Activated CD4-positive, alpha-beta memory T cell treated with anti-CD3 and anti-CD28 coated beads for 36 hours (primary cell): ENCODE measurements around the gene PIH1D1. TPM values are rescaled to one million over a fixed set of nuclear protein-coding genes. Genes with fewer than 3 reads are reported as not detected.
A peak's percentile ranks its signal among the peaks of the same experiment; 100 is the strongest.

Experiments
- CTCF ChIA-PET: fragments of 350-600 bp; sonication (Branson Sonifier 250); formaldehyde crosslinking; loops from one replicate; lab custom pipeline; 2021; ENCODE audit warnings: antibody characterized with exemption, inconsistent platforms; lab: Charles Lee
- POLR2A ChIA-PET: fragments of 350-600 bp; sonication (Branson Sonifier 250); formaldehyde crosslinking; loops from one replicate; lab custom pipeline; 2021; ENCODE audit warnings: antibody characterized with exemption; lab: Charles Lee
- DNase-seq: peaks from one replicate; pipeline ENCODE4 v3.0.0-alpha.2; 2020
- H3K27ac Mint-ChIP-seq: one replicate; pipeline ENCODE4 v1.8.0; 2021; ENCODE audit warnings: mixed read lengths
- H3K27me3 Mint-ChIP-seq: one replicate; pipeline ENCODE4 v1.8.0; 2021; ENCODE audit warnings: mixed read lengths
- H3K36me3 Mint-ChIP-seq: one replicate; pipeline ENCODE4 v1.8.0; 2021; ENCODE audit warnings: mixed read lengths
- H3K4me1 Mint-ChIP-seq: one replicate; pipeline ENCODE4 v1.8.0; 2021; ENCODE audit warnings: low read depth, mixed read lengths
- H3K4me3 Mint-ChIP-seq: one replicate; pipeline ENCODE4 v1.8.0; 2021; ENCODE audit warnings: mild to moderate bottlenecking, mixed read lengths
- H3K9me3 Mint-ChIP-seq: one replicate; pipeline ENCODE4 v1.8.0; 2021; ENCODE audit warnings: mixed read lengths
- intact Hi-C: fragments of 100-400 bp; cut with micrococcal nuclease; formaldehyde crosslinking; loops from one replicate; pipeline ENCODE4 v1.15.1; 2023
- total RNA-seq, 2 experiments: library from RNA; stranded (reverse); gene quantifications; one replicate each; pipeline ENCODE4 v1.2.3, GENCODE V29; 2021

Gene PIH1D1
- 100 to 1,000 TPM; 117 to 129 TPM for total RNA-seq

DNA sequence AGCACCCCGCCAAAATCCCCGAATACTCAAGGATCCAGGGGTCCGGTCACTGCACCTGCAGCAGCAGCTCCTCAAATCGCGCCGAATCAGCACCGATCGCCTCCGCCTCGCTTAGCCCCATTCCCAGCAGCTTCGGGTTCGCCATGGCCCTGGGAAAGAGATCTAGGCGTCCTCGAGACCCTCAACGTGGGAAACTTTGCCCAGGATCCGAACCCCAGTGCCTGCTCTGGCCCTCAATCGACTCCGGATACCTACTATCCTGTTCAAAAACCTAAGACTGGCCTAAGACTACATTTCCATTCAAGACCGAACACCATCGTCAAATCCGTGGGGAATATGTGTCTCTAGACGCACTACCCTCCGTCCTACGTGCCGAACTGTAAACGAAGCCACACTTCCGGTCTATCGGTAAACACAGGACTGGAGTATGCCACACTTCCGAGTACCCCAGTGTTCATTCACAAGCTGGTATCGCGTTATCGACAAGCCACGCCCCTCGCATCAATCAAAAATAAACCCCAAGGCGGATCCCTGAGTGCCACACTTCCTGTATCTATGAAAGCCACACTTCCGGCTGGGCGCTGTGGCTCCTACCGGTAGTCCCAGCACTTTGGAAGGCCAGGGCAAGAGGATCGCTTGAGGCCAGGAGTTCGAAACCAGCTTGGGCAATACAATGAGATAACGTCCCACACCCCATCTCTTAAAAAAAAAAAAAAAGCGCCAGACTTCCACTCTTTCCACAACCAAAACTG lies at the start of gene PIH1D1:
Gene PIH1D1, minus strand, starts transcription at position 385 of the 752 bp plus-strand sequence. Its CDS starts 240 bp downstream, at position 145.
- peak; percentile 98 for DNase-seq
- CTCF ChIA-PET: interaction anchor here (0.7 to 5.1 kb wide), 9 partner anchors 9 to 150 kb away, joined by 3 to 29 read pairs (median 4); partner anchors contain the start of gene FLT3LG
- H3K4me3 Mint-ChIP-seq: peak within 1 kb of the TSS; percentile 100
- no peaks in the 10 kb centered on the region for H3K27me3 Mint-ChIP-seq
- peaks cover 40% of the 10 kb centered on the region for H3K36me3 Mint-ChIP-seq
- no peaks in the 10 kb centered on the region for H3K9me3 Mint-ChIP-seq
- POLR2A ChIA-PET: interaction anchor here (0.6 to 4.2 kb wide), 4 partner anchors 20 to 224 kb away, joined by 3 to 52 read pairs (median 6); partner anchors contain the start of genes FLT3LG and RPL13A
- H3K4me1 Mint-ChIP-seq: peaks cover 38% of the 10 kb centered on the region
- peak within 1 kb of the TSS; percentile 99 for H3K27ac Mint-ChIP-seq
- intact Hi-C loops: loop anchor here (2.0 to 5.0 kb wide), 3 partner anchors 119 to 573 kb away; partner anchors contain the start of genes SCAF1 and VRK3

DNA sequence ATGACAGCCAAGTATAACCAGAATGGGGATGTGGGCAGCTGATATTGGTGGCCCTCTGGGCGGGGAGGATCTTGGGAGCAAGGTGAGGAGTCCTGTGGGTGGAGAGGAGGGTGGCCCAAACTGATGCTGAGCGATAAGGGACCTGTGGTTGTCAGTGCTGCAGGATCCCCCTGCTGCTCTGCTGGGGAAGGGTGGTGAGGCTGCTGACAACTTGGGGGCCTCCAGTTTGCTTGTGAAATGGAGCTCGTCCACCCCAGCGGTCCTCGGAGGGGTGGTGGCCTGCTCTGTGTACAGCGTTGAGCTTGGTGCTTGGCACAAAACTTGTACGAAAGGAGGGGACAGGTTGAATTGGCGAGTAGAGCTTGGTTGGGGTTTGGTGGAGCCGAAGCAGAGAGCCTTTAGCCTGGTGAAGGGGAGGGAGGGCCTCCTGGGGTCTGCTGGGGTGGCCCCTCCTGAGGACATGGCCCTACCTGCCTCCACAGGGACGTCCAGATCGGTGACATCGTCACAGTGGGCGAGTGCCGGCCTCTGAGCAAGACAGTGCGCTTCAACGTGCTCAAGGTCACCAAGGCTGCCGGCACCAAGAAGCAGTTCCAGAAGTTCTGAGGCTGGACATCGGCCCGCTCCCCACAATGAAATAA lies 47.5 kb upstream of the PIH1D1 start:
- Mint-ChIP-seq H3K4me1 (peaks cover 49% of the 10 kb centered on the region), H3K9me3 (no peaks in the 10 kb centered on the region), H3K4me3 (peak overlapping the region; percentile 92), H3K27ac (peak overlapping the region; percentile 97), H3K27me3 (no peaks in the 10 kb centered on the region), H3K36me3 (peaks cover 44% of the 10 kb centered on the region)
- DNase-seq: peak; percentile 60
- ChIA-PET POLR2A (interaction anchor here (0.6 to 2.0 kb wide), 6 partner anchors 30 to 81 kb away, joined by 3 to 9 read pairs (median 4); partner anchors contain the start of gene NOSIP), CTCF (interaction anchor here (1.3 to 2.2 kb wide), 3 partner anchors 10 to 179 kb away, joined by 3 to 22 read pairs (median 3); no protein-coding TSS in a partner anchor)
- intact Hi-C loops: loop anchor here (5.0 kb wide), 2 partner anchors 313 to 378 kb away; partner anchors contain the start of genes AKT1S1, FUZ and TBC1D17

DNA sequence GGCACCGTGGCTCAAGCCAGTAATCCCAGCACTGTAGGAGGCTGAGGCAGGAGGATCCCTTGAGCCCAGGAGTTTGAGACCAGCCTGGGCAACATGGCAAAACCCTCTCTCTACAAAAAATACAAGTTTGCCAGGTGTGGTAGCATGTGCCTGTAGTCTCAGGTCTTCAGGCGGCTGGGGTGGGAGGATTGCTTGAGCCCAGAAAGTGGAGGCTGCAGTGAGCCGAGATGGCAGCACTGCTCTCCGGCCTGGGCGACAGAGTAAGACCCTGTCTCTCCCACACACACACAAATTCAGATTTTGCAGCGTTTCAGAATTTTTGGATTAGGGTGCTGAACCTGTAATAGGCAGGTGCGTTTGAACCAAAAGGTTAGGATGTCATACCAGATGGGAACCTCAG lies 46.9 kb upstream of the PIH1D1 start:
- ChIA-PET POLR2A (interaction anchor here (1.0 to 2.0 kb wide), 4 partner anchors 29 to 81 kb away, joined by 3 to 9 read pairs (median 4); partner anchors contain the start of gene NOSIP), CTCF (interaction anchor here (1.3 to 2.2 kb wide), 4 partner anchors 8 to 179 kb away, joined by 3 to 22 read pairs (median 3); no protein-coding TSS in a partner anchor)
- peaks cover 44% of the 10 kb centered on the region for H3K36me3 Mint-ChIP-seq
- no peak for DNase-seq
- intact Hi-C loops: loop anchor here (5.0 kb wide), 2 partner anchors 314 to 379 kb away; partner anchors contain the start of genes AKT1S1, FUZ and TBC1D17
- peak overlapping the region; percentile 92 for H3K4me3 Mint-ChIP-seq
- peaks cover 50% of the 10 kb centered on the region for H3K4me1 Mint-ChIP-seq
- H3K9me3 Mint-ChIP-seq: no peaks in the 10 kb centered on the region
- H3K27ac Mint-ChIP-seq: peak overlapping the region; percentile 97
- no peaks in the 10 kb centered on the region for H3K27me3 Mint-ChIP-seq

DNA sequence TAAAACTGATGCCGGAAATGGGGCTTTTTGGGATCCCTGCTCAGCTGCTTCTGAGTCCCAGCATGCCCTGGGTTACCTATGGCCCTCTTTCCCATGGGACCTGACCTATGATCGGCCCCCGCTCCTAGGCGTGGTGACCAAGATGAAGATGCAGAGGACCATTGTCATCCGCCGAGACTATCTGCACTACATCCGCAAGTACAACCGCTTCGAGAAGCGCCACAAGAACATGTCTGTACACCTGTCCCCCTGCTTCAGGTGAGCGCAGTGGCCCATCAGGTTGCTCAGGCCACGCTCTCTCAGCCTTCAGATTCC lies 46.1 kb upstream of the PIH1D1 start:
- DNase-seq: peak; percentile 39
- peak overlapping the region; percentile 97 for H3K27ac Mint-ChIP-seq
- intact Hi-C loops: loop anchor here (2.0 to 5.0 kb wide), 3 partner anchors 179 to 380 kb away; partner anchors contain the start of genes AKT1S1, FUZ, PRMT1 and TBC1D17
- H3K9me3 Mint-ChIP-seq: no peaks in the 10 kb centered on the region
- H3K4me1 Mint-ChIP-seq: peaks cover 52% of the 10 kb centered on the region
- ChIA-PET POLR2A (interaction anchor here (0.6 to 1.0 kb wide), 2 partner anchors 56 to 61 kb away, joined by 3 read pairs; no protein-coding TSS in a partner anchor), CTCF (interaction anchor here (1.4 kb wide), 1 partner anchor 9 kb away, joined by 3 read pairs; no protein-coding TSS in a partner anchor)
- peak overlapping the region; percentile 92 for H3K4me3 Mint-ChIP-seq
- peaks cover 48% of the 10 kb centered on the region for H3K36me3 Mint-ChIP-seq
- H3K27me3 Mint-ChIP-seq: no peaks in the 10 kb centered on the region

DNA sequence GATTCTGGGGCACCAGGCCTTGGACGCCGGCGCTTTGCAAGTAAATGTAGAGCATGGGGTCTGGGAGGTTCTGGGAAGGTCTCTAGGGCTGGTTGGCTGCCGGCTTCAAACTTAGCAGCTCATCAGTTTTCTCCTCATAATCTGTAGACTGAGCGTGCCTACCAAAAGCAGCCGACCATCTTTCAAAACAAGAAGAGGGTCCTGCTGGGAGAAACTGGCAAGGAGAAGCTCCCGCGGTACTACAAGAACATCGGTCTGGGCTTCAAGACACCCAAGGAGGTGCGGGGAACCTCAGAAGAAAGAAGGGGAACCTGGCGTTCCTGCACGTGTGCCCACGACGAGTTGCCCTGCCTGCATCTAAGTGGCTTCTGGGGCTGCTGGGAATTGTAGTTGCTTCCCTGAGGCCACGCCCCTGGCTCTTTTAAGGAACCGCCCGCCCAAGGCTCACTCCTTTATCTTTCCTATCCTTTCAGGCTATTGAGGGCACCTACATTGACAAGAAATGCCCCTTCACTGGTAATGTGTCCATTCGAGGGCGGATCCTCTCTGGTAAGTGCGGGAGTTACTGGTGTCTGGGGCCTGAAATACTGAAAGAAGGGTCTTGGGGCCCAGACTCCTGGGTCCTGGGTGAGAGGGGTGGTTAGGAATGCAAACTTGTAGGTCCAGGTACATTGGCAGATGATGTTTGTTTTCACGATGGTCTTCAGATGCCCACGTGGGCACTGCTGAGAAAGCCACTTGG lies 45.6 kb upstream of the PIH1D1 start:
- Mint-ChIP-seq H3K27ac (peak overlapping the region; percentile 97), H3K9me3 (no peaks in the 10 kb centered on the region), H3K27me3 (no peaks in the 10 kb centered on the region), H3K4me1 (peaks cover 49% of the 10 kb centered on the region), H3K4me3 (peak overlapping the region; percentile 92), H3K36me3 (peaks cover 53% of the 10 kb centered on the region)
- intact Hi-C loops: loop anchor here (2.0 to 5.0 kb wide), 3 partner anchors 180 to 380 kb away; partner anchors contain the start of genes AKT1S1, FUZ, PRMT1 and TBC1D17
- CTCF ChIA-PET: interaction anchor here (1.0 to 1.4 kb wide), 2 partner anchors 10 to 75 kb away, joined by 3 read pairs; no protein-coding TSS in a partner anchor
- DNase-seq: peak; percentile 83
- POLR2A ChIA-PET: interaction anchor here (0.6 to 1.9 kb wide), 2 partner anchors 61 to 180 kb away, joined by 3 to 12 read pairs; partner anchors contain the start of gene PRMT1

DNA sequence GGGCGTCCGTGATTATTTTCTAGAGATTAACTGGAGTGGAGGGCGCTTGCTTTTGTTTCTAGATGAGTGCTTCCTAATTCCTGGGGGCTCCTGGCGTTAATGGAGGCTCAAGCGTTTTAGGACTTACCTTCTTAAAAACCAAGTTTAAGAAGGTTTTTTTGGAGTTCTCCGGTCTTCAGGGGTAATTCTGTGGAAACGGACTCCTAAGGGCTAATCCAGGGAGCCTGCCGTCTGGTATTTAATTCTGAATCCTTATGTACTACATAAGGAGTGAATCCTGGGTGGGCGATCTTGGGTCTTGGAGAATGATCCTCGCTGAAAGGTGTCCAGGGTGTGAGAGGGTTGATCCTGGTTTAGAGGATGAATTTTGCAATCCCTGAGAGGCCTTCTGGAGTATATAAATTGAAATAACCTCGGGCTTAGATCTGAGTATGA lies 45.0 kb upstream of the PIH1D1 start:
- Mint-ChIP-seq H3K27me3 (no peaks in the 10 kb centered on the region), H3K4me3 (peak overlapping the region; percentile 92), H3K27ac (peak overlapping the region; percentile 97), H3K9me3 (no peaks in the 10 kb centered on the region), H3K36me3 (peaks cover 60% of the 10 kb centered on the region), H3K4me1 (peaks cover 47% of the 10 kb centered on the region)
- intact Hi-C loops: loop anchor here (1.0 to 5.0 kb wide), 7 partner anchors 9 to 381 kb away; partner anchors contain the start of genes AKT1S1, ALDH16A1, FLT3LG and FUZ
- DNase-seq: no peak
- ChIA-PET CTCF (interaction anchor here (1.0 to 1.5 kb wide), 2 partner anchors 73 to 75 kb away, joined by 3 to 7 read pairs; no protein-coding TSS in a partner anchor), POLR2A (interaction anchor here (0.9 to 1.9 kb wide), 4 partner anchors 21 to 181 kb away, joined by 3 to 12 read pairs (median 4); partner anchors contain the start of gene PRMT1)

DNA sequence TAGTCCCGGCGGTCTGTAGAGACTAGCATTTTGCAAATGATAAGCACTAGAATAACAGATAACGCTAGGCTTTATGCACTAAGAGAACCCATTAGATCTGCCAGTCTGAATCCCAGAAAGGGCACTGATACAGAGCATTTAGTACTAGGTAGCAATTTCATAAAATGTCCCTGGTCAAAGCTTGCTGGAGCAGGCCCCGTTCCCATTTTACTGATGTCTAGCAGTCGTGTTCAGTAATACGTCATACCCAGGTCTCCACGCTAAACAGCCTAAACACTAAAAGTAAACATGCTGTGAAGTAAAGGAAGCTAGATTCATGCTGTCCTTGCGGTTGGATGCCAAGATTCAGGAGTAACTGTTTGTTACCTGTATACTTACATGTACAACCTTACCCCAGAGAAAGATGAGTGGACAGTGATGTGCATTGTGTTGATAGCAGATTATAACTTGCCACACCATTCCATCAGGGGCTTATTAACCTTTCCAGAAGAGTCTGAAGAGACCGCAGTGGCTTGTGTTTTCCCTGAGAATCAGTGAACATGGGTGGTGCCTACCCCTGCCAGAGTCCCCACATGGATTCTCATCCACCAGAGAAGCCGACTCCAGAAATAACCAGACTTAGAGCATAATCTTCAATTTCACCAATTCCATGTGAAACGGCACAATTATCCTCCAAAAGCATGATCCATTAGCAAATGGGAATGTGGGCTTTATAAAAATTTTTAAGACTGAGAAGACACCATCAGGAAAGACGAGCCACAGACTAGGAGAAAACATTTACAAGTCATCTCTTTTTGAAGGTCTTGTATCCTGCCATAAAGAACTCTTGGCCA lies 41.2 kb upstream of the PIH1D1 start:
- CTCF ChIA-PET: interaction anchor here (1.0 kb wide), 1 partner anchor 76 kb away, joined by 3 read pairs; no protein-coding TSS in a partner anchor
- Mint-ChIP-seq H3K27ac (peak overlapping the region; percentile 84), H3K9me3 (no peaks in the 10 kb centered on the region), H3K4me1 (peaks cover 30% of the 10 kb centered on the region), H3K36me3 (peaks cover 69% of the 10 kb centered on the region), H3K4me3 (peak overlapping the region; percentile 36), H3K27me3 (no peaks in the 10 kb centered on the region)
- intact Hi-C loops: no loop called here
- POLR2A ChIA-PET: interaction anchor here (0.7 to 1.8 kb wide), 6 partner anchors 10 to 61 kb away, joined by 3 to 5 read pairs (median 4); partner anchors contain the start of gene PIH1D1
- no peak for DNase-seq

DNA sequence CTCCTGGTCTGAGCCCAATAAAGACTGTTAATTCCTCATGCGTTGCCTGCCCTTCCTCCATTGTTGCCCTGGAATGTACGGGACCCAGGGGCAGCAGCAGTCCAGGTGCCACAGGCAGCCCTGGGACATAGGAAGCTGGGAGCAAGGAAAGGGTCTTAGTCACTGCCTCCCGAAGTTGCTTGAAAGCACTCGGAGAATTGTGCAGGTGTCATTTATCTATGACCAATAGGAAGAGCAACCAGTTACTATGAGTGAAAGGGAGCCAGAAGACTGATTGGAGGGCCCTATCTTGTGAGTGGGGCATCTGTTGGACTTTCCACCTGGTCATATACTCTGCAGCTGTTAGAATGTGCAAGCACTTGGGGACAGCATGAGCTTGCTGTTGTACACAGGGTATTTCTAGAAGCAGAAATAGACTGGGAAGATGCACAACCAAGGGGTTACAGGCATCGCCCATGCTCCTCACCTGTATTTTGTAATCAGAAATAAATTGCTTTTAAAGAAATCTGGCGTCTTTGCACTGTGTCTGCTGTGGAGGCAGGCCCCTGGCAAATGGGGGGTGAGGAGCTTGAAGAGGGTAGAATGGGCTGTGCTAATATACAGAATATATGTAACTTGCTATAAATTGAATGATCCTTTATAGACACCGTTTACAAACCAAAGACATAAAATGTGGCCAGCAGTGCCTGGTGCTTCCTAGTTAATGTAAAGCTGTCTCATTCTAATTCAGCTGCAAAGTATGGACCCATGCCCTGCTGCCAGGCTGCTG lies 40.4 kb upstream of the PIH1D1 start:
- ChIA-PET POLR2A (interaction anchor here (0.6 to 1.8 kb wide), 6 partner anchors 11 to 71 kb away, joined by 3 to 5 read pairs (median 4); partner anchors contain the start of gene PIH1D1), CTCF (interaction anchor here (1.0 to 1.3 kb wide), 2 partner anchors 16 to 77 kb away, joined by 3 to 7 read pairs; no protein-coding TSS in a partner anchor)
- intact Hi-C loops: no loop called here
- Mint-ChIP-seq H3K9me3 (no peaks in the 10 kb centered on the region), H3K4me3 (peak overlapping the region; percentile 16), H3K27ac (peak overlapping the region; percentile 84), H3K36me3 (peaks cover 69% of the 10 kb centered on the region), H3K4me1 (peaks cover 33% of the 10 kb centered on the region), H3K27me3 (peaks cover 3% of the 10 kb centered on the region)
- no peak for DNase-seq

DNA sequence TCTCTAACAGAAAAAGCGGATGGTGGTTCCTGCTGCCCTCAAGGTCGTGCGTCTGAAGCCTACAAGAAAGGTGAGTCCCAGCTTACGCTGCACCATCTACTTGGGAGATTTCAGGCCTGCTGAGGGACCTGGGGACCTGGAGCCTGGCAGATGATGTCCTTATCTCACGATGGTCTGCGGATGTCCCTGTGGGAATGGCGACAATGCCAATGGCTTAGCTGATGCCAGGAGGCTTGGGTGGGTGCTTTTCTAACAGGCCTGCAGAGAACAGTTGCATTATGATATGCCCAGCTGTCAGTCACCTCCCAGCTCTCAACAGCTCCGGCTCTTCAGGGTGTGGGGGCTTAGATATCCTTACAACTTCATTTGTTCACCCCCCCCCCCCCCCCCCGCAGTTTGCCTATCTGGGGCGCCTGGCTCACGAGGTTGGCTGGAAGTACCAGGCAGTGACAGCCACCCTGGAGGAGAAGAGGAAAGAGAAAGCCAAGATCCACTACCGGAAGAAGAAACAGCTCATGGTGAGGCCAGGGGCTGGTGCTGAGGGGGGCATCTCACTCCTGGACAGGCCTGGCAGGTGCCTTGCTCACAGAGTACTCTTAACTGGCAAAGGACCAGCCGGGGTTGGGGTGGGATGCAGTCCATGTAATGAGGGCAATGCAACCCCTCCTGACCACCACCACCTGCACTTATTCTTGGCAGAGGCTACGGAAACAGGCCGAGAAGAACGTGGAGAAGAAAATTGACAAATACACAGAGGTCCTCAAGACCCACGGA lies 39.6 kb upstream of the PIH1D1 start:
- Mint-ChIP-seq H3K4me3 (peak overlapping the region; percentile 94), H3K36me3 (peaks cover 64% of the 10 kb centered on the region), H3K9me3 (no peaks in the 10 kb centered on the region), H3K27me3 (peaks cover 3% of the 10 kb centered on the region), H3K27ac (peak overlapping the region; percentile 97), H3K4me1 (peaks cover 34% of the 10 kb centered on the region)
- intact Hi-C loops: no loop called here
- no peak for DNase-seq
- ChIA-PET CTCF (interaction anchor here (1.3 kb wide), 1 partner anchor 15 kb away, joined by 7 read pairs; no protein-coding TSS in a partner anchor), POLR2A (interaction anchor here (0.6 to 0.9 kb wide), 2 partner anchors 16 to 72 kb away, joined by 3 to 4 read pairs; no protein-coding TSS in a partner anchor)
